ENCODE results near the gene KRTAP12-1. TPM values are rescaled to one million over a fixed set of nuclear protein-coding genes. Genes with fewer than 3 reads are reported as not detected.

KRTAP12-1 gene
- total RNA-seq, 1 donor from 2014 or later: not detected

DNA sequence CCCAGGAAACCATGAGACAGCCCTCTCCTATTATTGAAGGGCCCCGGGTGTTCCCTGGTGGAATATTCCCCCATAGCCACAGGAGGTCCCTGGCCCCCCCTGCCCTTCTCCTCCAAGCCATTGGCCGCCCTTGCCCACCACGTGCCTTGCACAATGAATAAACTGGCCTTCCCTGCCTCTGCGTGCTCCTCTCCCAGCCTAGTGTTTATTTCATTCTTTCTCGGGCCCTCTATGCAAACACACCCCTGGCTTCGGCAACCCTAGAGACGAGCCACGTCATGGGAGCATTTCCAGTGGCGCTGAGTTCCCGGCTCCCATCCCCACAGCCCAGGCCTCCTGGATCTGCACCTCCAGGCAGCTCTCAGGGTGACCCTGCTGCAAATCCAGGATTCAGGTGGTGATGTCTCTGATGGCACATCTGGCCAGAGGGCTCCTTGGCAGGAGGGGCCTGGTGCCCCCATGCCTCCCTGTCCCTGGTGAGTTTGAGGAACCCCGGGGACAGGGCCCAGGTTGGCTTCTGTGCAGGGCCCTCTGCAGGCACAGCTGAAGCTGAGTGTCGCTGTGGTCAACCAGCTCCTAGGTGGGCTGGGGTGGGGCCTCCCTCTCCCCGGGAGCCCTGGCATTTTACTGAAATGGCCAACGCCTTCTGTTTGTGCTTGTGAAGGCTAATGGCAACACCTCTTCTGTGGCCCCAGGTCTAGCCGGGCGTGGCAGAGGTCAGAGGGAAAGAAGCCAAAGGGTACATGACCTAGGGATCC lies 21.2 kb upstream of the KRTAP12-1 start:
- H3K27me3 ChIP-seq (ENCODE audit: control insufficient read depth, insufficient read depth, low read length): peaks cover 74% of the 10 kb centered on the region
- TF ChIP-seq, protein P1, sequence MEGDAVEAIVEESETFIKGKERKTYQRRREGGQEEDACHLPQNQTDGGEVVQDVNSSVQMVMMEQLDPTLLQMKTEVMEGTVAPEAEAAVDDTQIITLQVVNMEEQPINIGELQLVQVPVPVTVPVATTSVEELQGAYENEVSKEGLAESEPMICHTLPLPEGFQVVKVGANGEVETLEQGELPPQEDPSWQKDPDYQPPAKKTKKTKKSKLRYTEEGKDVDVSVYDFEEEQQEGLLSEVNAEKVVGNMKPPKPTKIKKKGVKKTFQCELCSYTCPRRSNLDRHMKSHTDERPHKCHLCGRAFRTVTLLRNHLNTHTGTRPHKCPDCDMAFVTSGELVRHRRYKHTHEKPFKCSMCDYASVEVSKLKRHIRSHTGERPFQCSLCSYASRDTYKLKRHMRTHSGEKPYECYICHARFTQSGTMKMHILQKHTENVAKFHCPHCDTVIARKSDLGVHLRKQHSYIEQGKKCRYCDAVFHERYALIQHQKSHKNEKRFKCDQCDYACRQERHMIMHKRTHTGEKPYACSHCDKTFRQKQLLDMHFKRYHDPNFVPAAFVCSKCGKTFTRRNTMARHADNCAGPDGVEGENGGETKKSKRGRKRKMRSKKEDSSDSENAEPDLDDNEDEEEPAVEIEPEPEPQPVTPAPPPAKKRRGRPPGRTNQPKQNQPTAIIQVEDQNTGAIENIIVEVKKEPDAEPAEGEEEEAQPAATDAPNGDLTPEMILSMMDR (IDR thresholded peaks at IDR 0.05; ENCODE audit: insufficient read depth, low read length, poor library complexity, severe bottlenecking): no peak
- no peaks in the 10 kb centered on the region for H3K36me3 ChIP-seq (ENCODE audit: control insufficient read depth, insufficient read depth, low read length)
- no peak for DNase-seq (ENCODE audit: low read depth)
- H3K4me3 ChIP-seq (ENCODE audit: low read depth, low read length): no peak overlapping the region

DNA sequence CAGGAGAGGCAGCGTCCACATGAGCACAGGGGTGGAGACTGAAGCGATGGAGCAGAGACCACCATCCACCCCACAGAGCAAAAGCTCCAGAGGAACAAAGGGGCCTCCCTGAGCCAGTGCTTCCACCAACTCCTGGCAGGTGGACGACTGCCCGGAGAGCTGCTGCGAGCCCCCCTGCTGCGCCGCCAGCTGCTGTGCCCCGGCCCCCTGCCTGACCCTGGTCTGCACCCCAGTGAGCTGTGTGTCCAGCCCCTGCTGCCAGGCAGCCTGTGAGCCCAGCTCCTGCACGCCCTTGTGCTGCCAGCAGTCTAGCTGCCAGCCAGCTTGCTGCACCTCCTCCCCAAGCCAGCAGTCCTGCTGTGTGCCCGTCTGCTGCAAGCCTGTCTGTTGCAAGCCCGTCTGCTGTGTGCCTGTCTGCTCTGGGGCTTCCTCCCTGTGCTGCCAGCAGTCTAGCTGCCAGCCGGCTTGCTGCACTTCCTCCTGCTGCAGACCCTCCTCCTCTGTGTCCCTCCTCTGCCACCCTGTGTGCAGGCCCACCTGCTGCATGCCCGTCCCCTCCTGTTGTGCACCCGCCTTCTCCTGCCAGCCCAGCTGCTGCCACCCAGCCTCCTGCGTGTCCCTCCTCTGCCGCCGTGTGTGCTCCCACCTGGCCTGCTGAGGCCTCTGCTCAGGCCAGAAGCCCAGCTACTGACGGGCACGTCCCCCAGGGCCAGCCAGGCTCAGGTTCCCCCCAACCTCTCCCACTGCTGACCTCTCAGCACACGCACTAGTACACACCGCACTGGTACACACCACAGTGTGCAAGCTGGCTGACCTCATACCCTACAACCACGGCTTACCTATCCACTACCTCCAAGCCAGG lies 20.4 kb upstream of the KRTAP12-1 start:
- no peak for DNase-seq (ENCODE audit: low read depth)
- TF ChIP-seq, protein P1 (IDR thresholded peaks at IDR 0.05; ENCODE audit: insufficient read depth, low read length, poor library complexity, severe bottlenecking): no peak
- Histone ChIP-seq H3K27me3 (ENCODE audit: control insufficient read depth, insufficient read depth, low read length) (peaks cover 74% of the 10 kb centered on the region), H3K36me3 (ENCODE audit: control insufficient read depth, insufficient read depth, low read length) (no peaks in the 10 kb centered on the region), H3K4me3 (ENCODE audit: low read depth, low read length) (no peak overlapping the region)

DNA sequence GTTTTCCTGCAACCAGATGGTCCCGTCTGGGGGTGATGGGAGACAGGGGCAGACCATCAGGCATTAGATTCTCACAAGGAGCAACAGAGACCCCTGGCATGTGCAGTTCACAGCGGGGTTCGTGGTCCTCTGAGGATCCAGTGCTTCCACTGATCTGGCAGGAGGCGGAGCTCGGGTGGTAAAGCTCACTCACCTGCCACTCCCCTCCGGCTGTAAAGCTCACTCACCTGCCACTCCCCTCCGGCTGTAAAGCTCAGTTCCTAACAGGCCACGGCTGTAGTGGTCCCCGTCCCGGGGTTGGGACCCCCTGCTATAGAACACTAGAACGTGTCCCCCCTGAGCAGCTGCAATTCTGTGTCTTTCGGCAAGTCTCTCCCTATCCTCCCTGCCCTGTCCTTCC lies 19.6 kb upstream of the KRTAP12-1 start:
- H3K4me3 ChIP-seq (ENCODE audit: low read depth, low read length): no peak overlapping the region
- TF ChIP-seq, protein P1 (IDR thresholded peaks at IDR 0.05; ENCODE audit: insufficient read depth, low read length, poor library complexity, severe bottlenecking): no peak
- H3K36me3 ChIP-seq (ENCODE audit: control insufficient read depth, insufficient read depth, low read length): no peaks in the 10 kb centered on the region
- DNase-seq (ENCODE audit: low read depth): no peak
- H3K27me3 ChIP-seq (ENCODE audit: control insufficient read depth, insufficient read depth, low read length): peaks cover 69% of the 10 kb centered on the region

- TF ChIP-seq, protein P1 (IDR thresholded peaks at IDR 0.05; ENCODE audit: insufficient read depth, low read length, poor library complexity, severe bottlenecking): no peak
- DNase-seq (ENCODE audit: low read depth): no peak
- Histone ChIP-seq H3K27me3 (ENCODE audit: control insufficient read depth, insufficient read depth, low read length) (peaks cover 64% of the 10 kb centered on the region), H3K4me3 (ENCODE audit: low read depth, low read length) (no peak overlapping the region), H3K36me3 (ENCODE audit: control insufficient read depth, insufficient read depth, low read length) (no peaks in the 10 kb centered on the region)
Measured at GRCh38 chr21:44701023-44701400, 19.0 kb upstream of the KRTAP12-1 start.

DNA sequence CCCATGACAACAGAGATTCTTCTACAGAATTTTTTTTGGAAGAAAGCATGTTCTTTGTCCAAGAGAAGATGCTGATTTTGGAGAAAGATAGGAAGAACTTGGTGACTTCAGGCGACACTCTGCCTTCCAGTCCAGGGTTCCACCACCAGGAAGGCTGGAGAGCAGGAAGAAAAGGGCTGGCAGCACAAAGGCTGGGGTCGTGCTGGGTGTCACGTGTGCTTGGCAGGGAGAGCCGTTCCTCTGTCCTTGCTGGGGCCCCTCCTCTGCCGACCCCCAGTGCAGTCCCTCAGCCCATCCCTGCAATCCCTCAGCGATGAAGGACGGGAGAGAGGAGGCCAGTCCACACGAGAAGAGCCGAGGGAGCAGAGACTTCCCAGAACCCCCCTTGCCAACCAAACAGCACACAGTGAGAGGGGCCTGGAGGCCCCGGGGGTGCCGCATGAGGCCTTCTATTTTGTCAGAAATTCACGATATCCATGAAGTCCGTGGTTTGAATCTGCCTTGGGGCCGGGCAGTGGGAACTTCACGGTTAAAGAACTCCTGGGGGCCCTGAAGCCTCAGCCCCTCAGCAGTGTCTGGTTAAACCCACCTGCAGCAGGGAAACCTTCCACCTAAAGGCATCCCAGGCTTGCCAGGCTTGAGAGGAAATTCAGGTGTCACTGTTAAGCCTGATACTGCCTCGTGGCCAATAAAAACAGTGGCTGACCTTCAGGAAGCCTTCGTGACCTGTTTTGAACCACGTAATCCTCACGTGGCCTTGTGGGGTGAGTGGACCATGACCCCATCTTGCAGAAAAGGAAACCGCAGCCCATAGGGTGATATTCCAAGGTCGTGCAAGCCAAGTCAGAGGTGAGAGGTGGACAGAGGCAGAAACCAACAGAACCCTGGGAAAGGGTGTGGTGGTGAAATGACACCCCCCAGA lies 18.4 kb upstream of the KRTAP12-1 start:
- no peak for DNase-seq (ENCODE audit: low read depth)
- no peak overlapping the region for H3K4me3 ChIP-seq (ENCODE audit: low read depth, low read length)
- peaks cover 62% of the 10 kb centered on the region for H3K27me3 ChIP-seq (ENCODE audit: control insufficient read depth, insufficient read depth, low read length)
- TF ChIP-seq, protein P1 (IDR thresholded peaks at IDR 0.05; ENCODE audit: insufficient read depth, low read length, poor library complexity, severe bottlenecking): no peak
- no peaks in the 10 kb centered on the region for H3K36me3 ChIP-seq (ENCODE audit: control insufficient read depth, insufficient read depth, low read length)

Measured in kidney epithelial cell (primary cell).